Mesendoderm (in vitro differentiated cells): ENCODE results near the gene MACROD1.

Experiments used
- DNase-seq: peaks from one replicate; pipeline ENCODE4 v3.0.0; 2013
- H2AK5ac ChIP-seq: 2 replicates; pipeline ENCODE4 v1.6.1; 2013; ENCODE audit warnings: low read length, inconsistent platforms
- H2BK120ac ChIP-seq: 2 replicates; pipeline ENCODE4 v1.6.1; 2013; ENCODE audit warnings: low read depth, mild to moderate bottlenecking, low read length, moderate library complexity, mixed read lengths
- H2BK15ac ChIP-seq: replicated peaks from 2 replicates; pipeline ENCODE4 v1.6.1; 2013; ENCODE audit warnings: low read depth, mild to moderate bottlenecking, moderate library complexity
- H2BK5ac ChIP-seq: 2 replicates; pipeline ENCODE4 v1.6.1; 2013; ENCODE audit warnings: low read length, inconsistent platforms
- H3K18ac ChIP-seq: 2 replicates; pipeline ENCODE4 v1.6.1; 2013; ENCODE audit warnings: mild to moderate bottlenecking, low read length, mixed read lengths
- H3K23ac ChIP-seq: one replicate; pipeline ENCODE4 v1.6.1; 2013; ENCODE audit warnings: low read length
- H3K27ac ChIP-seq: 2 replicates; pipeline ENCODE4 v1.5.1; 2013; ENCODE audit warnings: low read depth, mild to moderate bottlenecking, inconsistent platforms, low read length, moderate library complexity
- H3K27me3 ChIP-seq: 2 replicates; pipeline ENCODE4 v1.6.1; 2013; ENCODE audit warnings: low read length, control low read depth, mild to moderate bottlenecking, inconsistent platforms; ENCODE audit not compliant: insufficient read depth, poor library complexity
- H3K36me3 ChIP-seq: 2 replicates; pipeline ENCODE4 v1.6.1; 2013; ENCODE audit warnings: low read length, inconsistent platforms; ENCODE audit not compliant: control insufficient read depth, insufficient read depth
- H3K4ac ChIP-seq: one replicate; pipeline ENCODE4 v1.6.1; 2013; ENCODE audit warnings: low read depth, mild to moderate bottlenecking, low read length, moderate library complexity
- H3K4me1 ChIP-seq: 2 replicates; pipeline ENCODE4 v1.6.1; 2013; ENCODE audit warnings: low read depth, low read length, inconsistent platforms; ENCODE audit not compliant: control insufficient read depth
- H3K4me2 ChIP-seq: 2 replicates; pipeline ENCODE4 v1.6.1; 2013; ENCODE audit warnings: low read length
- H3K4me3 ChIP-seq: 2 replicates; pipeline ENCODE4 v1.5.1; 2013; ENCODE audit warnings: mild to moderate bottlenecking, low read length
- H3K56ac ChIP-seq: one replicate; pipeline ENCODE4 v1.6.1; 2013; ENCODE audit warnings: low read length
- H3K79me1 ChIP-seq: 2 replicates; pipeline ENCODE4 v1.6.1; 2013; ENCODE audit warnings: low read length, inconsistent platforms
- H3K79me2 ChIP-seq: 2 replicates; pipeline ENCODE4 v1.6.1; 2013; ENCODE audit warnings: mild to moderate bottlenecking, low read length; ENCODE audit not compliant: control insufficient read depth, insufficient read depth
- H3K9ac ChIP-seq: 2 replicates; pipeline ENCODE4 v1.6.1; 2013; ENCODE audit warnings: low read length, inconsistent platforms
- H4K5ac ChIP-seq: one replicate; pipeline ENCODE4 v1.6.1; 2013; ENCODE audit warnings: low read length
- H4K8ac ChIP-seq: one replicate; pipeline ENCODE4 v1.6.1; 2013; ENCODE audit warnings: low read depth, mild to moderate bottlenecking, control low read depth, low read length, moderate library complexity
- WGBS: extraction: QIAGEN DNeasy Blood & Tissue Kit; methylation state at CpG from one replicate; pipeline ENCODE4 v1.1.7; 2013; ENCODE audit warnings: low lambda C conversion rate, missing lambda C conversion rate; ENCODE audit not compliant: insufficient coverage; ENCODE audit errors: extremely low coverage; 5-methylcytosine and 5-hydroxymethylcytosine counted together

Gene MACROD1

DNA sequence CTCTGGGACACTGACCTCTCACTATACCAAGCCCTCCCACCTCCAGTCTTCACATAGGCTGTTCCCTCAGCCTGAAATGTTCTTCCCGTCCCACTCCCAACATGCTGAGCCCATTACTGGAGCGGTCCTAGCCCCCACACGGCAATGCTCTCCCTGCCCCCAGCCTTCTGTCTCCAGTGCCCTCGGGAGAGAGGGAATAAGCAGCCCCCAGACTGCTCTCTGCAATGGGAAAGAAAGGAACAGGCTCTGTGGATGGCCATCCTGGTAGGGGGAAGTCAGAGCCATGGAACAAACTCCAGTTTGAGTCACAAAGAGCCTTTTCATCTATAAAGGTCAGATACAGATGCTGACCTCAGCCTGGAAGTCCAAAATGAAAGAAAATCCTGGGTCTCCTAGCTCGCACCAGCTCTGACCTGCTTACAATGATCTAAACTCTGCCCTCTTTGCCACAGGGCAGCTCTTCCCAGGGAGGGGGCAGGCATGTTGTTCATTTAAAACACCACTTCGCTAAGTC lies 67.5 kb downstream of the MACROD1 start:
- H2BK5ac ChIP-seq = no peak overlapping the region
- no peak overlapping the region for H2AK5ac ChIP-seq
- no peak overlapping the region for H4K5ac ChIP-seq
- no peak overlapping the region for H2BK15ac ChIP-seq
- no peaks in the 10 kb centered on the region for H3K27me3 ChIP-seq
- H3K79me1 ChIP-seq = no peaks in the 10 kb centered on the region
- no peak overlapping the region for H3K18ac ChIP-seq
- no peaks in the 10 kb centered on the region for H3K4me1 ChIP-seq
- H3K4ac ChIP-seq = no peak overlapping the region
- no peak overlapping the region for H3K23ac ChIP-seq
- DNase-seq = no peak
- no peak overlapping the region for H3K9ac ChIP-seq
- H4K8ac ChIP-seq = no peak overlapping the region
- H3K4me2 ChIP-seq = no peak overlapping the region
- no CpG with 5 or more reads among the region's 6 CpGs for WGBS
- H3K36me3 ChIP-seq = no peaks in the 10 kb centered on the region
- H3K79me2 ChIP-seq = no peaks in the 10 kb centered on the region
- H2BK120ac ChIP-seq = no peak overlapping the region
- H3K56ac ChIP-seq = no peak overlapping the region
- H3K27ac ChIP-seq = no peak overlapping the region
- H3K4me3 ChIP-seq = no peak overlapping the region

DNA sequence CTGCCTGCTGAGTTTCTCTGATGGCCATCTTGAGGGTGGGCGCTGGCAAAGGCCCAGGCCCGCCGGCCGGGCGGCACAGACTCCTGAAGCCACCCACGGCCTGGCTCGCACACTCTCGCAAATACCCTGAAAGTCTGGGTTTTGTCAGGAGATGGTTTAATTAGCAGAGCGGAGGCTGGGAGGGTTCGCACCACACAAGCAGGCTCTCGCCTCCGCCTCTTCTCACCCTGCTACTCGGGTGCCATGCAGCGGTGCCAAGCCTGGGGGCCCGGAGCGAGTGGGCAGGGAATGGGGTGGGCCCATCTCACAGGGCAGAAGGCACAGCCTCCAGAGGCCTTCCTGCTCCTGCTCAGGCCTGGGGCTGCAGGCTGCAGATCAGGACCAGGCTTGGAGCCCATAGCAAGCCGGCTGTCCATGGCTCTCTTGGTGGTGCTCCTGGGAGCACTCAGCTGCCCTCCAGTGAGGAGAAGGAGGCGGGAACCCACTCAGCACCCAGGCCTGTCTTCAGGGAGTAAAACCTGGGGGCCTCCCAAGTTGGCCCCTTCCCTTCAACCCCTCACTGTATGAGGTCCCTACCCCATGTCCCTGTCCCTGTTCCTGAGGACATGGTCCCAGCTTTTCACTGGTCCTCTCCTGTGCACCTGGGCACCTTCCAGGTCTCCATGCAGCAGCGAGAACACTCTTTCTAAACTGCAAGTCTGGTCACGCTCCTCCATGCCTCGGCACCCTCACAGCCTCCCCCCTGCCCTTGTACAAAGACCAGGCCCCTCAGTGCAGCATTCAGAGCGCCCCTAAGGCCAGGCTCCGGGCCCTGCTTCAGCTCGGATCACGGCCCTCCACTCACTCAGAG lies 68.2 kb downstream of the MACROD1 start:
- no peak overlapping the region for H3K4me3 ChIP-seq
- H3K79me1 ChIP-seq = no peaks in the 10 kb centered on the region
- no peak overlapping the region for H3K9ac ChIP-seq
- no peak overlapping the region for H2BK5ac ChIP-seq
- WGBS = no CpG with 5 or more reads among the region's 25 CpGs
- DNase-seq = no peak
- no peak overlapping the region for H4K5ac ChIP-seq
- no peak overlapping the region for H4K8ac ChIP-seq
- H3K79me2 ChIP-seq = no peaks in the 10 kb centered on the region
- no peak overlapping the region for H3K23ac ChIP-seq
- H3K27me3 ChIP-seq = no peaks in the 10 kb centered on the region
- H3K4ac ChIP-seq = no peak overlapping the region
- H3K4me1 ChIP-seq = no peaks in the 10 kb centered on the region
- H3K36me3 ChIP-seq = no peaks in the 10 kb centered on the region
- no peak overlapping the region for H2BK15ac ChIP-seq
- H3K27ac ChIP-seq = no peak overlapping the region
- no peak overlapping the region for H2BK120ac ChIP-seq
- H3K18ac ChIP-seq = no peak overlapping the region
- no peak overlapping the region for H3K56ac ChIP-seq
- no peak overlapping the region for H2AK5ac ChIP-seq
- no peak overlapping the region for H3K4me2 ChIP-seq

DNA sequence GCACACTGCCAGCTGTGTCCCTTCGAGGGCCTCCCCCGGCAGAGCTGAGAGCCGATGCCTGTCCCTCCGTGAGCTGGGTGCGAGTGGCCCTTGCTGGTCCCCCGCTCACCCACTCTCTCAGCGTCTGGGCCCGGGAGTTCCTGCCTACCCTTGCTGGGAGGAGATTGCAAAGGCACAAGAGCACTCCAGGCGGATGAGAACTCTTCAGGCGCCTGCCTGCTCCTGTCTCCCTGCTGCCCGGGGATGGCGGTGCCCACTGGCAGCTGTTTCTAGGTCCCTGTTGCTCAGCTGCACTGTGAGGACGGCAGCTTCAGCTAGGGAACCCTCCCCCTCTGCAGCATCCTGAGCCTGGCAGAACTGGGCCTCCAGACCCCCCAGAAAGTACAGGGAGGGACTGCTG lies 69.1 kb downstream of the MACROD1 start:
- no peak overlapping the region for H3K18ac ChIP-seq
- H3K4me1 ChIP-seq = no peaks in the 10 kb centered on the region
- H3K4me2 ChIP-seq = no peak overlapping the region
- no peak overlapping the region for H3K23ac ChIP-seq
- no peak overlapping the region for H2BK120ac ChIP-seq
- H3K27me3 ChIP-seq = no peaks in the 10 kb centered on the region
- no peak overlapping the region for H3K9ac ChIP-seq
- H3K4me3 ChIP-seq = no peak overlapping the region
- no peak overlapping the region for H4K8ac ChIP-seq
- no peak overlapping the region for H3K4ac ChIP-seq
- H2BK15ac ChIP-seq = no peak overlapping the region
- no peak overlapping the region for H4K5ac ChIP-seq
- no peak for DNase-seq
- no peak overlapping the region for H3K56ac ChIP-seq
- WGBS = no CpG with 5 or more reads among the region's 13 CpGs
- no peaks in the 10 kb centered on the region for H3K79me2 ChIP-seq
- no peaks in the 10 kb centered on the region for H3K79me1 ChIP-seq
- no peak overlapping the region for H2BK5ac ChIP-seq
- no peak overlapping the region for H2AK5ac ChIP-seq
- no peak overlapping the region for H3K27ac ChIP-seq
- H3K36me3 ChIP-seq = no peaks in the 10 kb centered on the region

DNA sequence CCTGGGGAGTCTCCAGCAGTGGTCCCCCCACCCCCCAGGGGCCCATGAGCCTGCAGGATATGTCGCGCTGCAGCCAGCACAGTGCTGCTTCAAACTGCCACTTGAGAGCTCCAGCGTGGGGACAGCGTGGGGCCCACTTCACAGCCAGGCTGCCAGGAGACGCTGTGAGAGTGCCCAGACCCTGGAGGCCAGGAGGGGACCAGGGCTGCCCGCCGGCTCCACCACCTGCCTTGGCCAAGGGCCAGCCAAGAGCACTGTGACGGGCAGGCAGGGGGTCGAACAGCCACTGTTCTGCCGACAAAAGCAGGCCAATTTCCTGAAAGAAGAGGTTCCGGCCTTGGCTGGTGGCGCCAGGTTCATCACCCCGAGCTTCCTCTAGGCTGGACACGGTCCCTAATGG lies 70.0 kb downstream of the MACROD1 start:
- no peak overlapping the region for H3K4me3 ChIP-seq
- no peak overlapping the region for H3K4me2 ChIP-seq
- no peak overlapping the region for H3K18ac ChIP-seq
- no peaks in the 10 kb centered on the region for H3K27me3 ChIP-seq
- DNase-seq = no peak
- H3K4ac ChIP-seq = no peak overlapping the region
- no CpG with 5 or more reads among the region's 14 CpGs for WGBS
- H3K9ac ChIP-seq = no peak overlapping the region
- H2AK5ac ChIP-seq = no peak overlapping the region
- H3K56ac ChIP-seq = no peak overlapping the region
- no peaks in the 10 kb centered on the region for H3K4me1 ChIP-seq
- H3K23ac ChIP-seq = no peak overlapping the region
- no peaks in the 10 kb centered on the region for H3K79me1 ChIP-seq
- H3K79me2 ChIP-seq = no peaks in the 10 kb centered on the region
- H3K36me3 ChIP-seq = no peaks in the 10 kb centered on the region
- H4K5ac ChIP-seq = no peak overlapping the region
- H2BK5ac ChIP-seq = no peak overlapping the region
- H4K8ac ChIP-seq = no peak overlapping the region
- H3K27ac ChIP-seq = no peak overlapping the region
- H2BK15ac ChIP-seq = no peak overlapping the region
- H2BK120ac ChIP-seq = no peak overlapping the region

DNA sequence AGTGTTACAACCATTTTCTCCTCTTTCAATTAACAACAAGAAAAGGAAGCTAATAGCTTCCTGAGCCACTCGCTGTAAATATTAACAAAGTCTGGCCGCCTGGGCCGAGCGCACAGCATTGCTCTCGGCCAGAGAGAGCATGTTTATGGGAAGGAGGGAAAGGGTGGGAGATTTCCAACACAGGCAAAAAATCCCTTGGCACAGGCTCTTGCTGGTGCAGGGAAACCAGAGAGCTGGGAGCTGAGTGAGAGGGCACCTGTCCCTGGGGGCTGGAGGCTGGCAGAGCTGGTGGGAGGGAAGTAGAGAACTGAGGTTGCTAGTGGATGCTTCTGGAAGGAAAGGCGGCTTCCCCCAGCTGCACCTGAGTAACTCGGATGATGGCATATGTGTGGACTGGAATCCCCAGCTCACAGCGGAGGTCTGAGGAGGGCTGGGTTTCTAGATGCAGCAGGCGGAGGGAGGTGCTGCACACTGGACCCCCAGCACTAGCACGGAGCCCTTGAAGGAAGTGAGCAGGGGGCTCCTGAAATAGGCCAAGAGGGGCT lies 70.6 kb downstream of the MACROD1 start:
- Histone ChIP-seq H3K79me2 (no peaks in the 10 kb centered on the region), H3K27me3 (no peaks in the 10 kb centered on the region), H3K36me3 (no peaks in the 10 kb centered on the region), H3K9ac (no peak overlapping the region), H3K4me2 (no peak overlapping the region), H3K4me1 (no peaks in the 10 kb centered on the region), H2BK15ac (no peak overlapping the region), H4K5ac (no peak overlapping the region), H3K4me3 (no peak overlapping the region), H3K27ac (no peak overlapping the region), H3K23ac (no peak overlapping the region), H2AK5ac (no peak overlapping the region), H3K56ac (no peak overlapping the region), H3K18ac (no peak overlapping the region), H2BK120ac (no peak overlapping the region), H3K4ac (no peak overlapping the region), H4K8ac (no peak overlapping the region), H3K79me1 (no peaks in the 10 kb centered on the region), H2BK5ac (no peak overlapping the region)
- no peak for DNase-seq
- WGBS = no CpG with 5 or more reads among the region's 10 CpGs
